SK-N-MC (cell line): ENCODE measurements around the gene MMP15.

Experiments
- EZH2 ChIP-seq: fragments of 200-600 bp; sonication (generic); IDR thresholded peaks from one replicate; pipeline ENCODE4 v1.6.1; 2017; ENCODE audit warnings: antibody characterized with exemption
- FOXP2 ChIP-seq: optimal IDR thresholded peaks from 2 replicates; pipeline ENCODE3; 2011; ENCODE audit warnings: mild to moderate bottlenecking, moderate library complexity; ENCODE audit not compliant: insufficient read depth; ENCODE audit errors: extremely low read length, control extremely low read depth
- POLR2AphosphoS5 ChIP-seq: IDR thresholded peaks from 2 replicates; pipeline ENCODE4 v1.6.1; 2012; ENCODE audit warnings: mild to moderate bottlenecking, low read depth, low read length, borderline replicate concordance

DNA sequence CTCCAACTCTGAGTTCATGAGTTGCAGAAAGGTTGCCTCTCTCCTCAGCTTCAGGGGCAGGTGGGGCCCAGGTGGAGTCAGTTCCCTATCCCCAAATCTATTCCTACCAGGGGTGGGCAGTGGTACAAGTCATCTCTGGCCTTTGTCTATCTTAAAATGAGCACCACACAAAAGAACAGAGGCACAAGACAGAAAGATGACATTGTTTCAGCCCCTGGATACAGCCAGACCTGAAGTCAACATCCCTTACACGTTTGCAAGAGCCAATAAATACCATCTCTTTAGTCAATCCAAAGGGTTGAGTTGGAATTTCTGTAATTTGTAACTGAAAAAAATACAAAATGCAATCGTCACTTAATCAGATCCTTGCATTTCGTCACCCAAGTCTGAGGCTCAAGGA is 32.2 kb downstream of the MMP15 start:
- TF ChIP-seq POLR2AphosphoS5 = no peak
- no peak for TF ChIP-seq EZH2
- no peak for TF ChIP-seq FOXP2
